Measurements from ENCODE around the gene DLL1. TPM values are rescaled to one million over a fixed set of nuclear protein-coding genes. Genes with fewer than 3 reads are reported as not detected.

The DLL1 gene
- total RNA-seq, 1 experiment from 2014 or later = 2.8 TPM

- Histone ChIP-seq H2AK5ac (ENCODE audit: insufficient read length, low read length) (no peak overlapping the region), H3K9ac (ENCODE audit: extremely low read depth, insufficient read length, low read length) (no peak overlapping the region), H3K9me3 (ENCODE audit: control insufficient read depth, low read depth, low read length) (no peaks in the 10 kb centered on the region), H3K14ac (ENCODE audit: insufficient read depth, low read length) (no peak overlapping the region), H3K18ac (ENCODE audit: insufficient read length, low read depth, low read length) (no peak overlapping the region), H3K27me3 (ENCODE audit: insufficient read depth, low read length) (peaks cover 26% of the 10 kb centered on the region), H2AFZ (ENCODE audit: low read length) (no peak overlapping the region), H2BK15ac (ENCODE audit: low read depth, low read length) (no peak overlapping the region), H4K5ac (ENCODE audit: insufficient read length, low read depth, low read length) (no peak overlapping the region), H4K20me1 (ENCODE audit: control insufficient read depth, insufficient read depth, insufficient read length) (no peaks in the 10 kb centered on the region), H2BK20ac (ENCODE audit: low read depth, low read length, poor library complexity, severe bottlenecking) (no peak overlapping the region), H2BK12ac (ENCODE audit: insufficient read length, low read depth, low read length) (no peak overlapping the region), H3K79me2 (ENCODE audit: insufficient read depth, low read length) (no peaks in the 10 kb centered on the region), H3K4me2 (ENCODE audit: insufficient read depth, insufficient read length, low read length) (no peak overlapping the region), H3K23me2 (ENCODE audit: insufficient read length, low read depth, low read length, poor library complexity, severe bottlenecking) (peaks cover under 1% of the 10 kb centered on the region), H3T11ph (ENCODE audit: low read length) (no peak overlapping the region), H3K23ac (ENCODE audit: insufficient read length, low read depth, low read length) (no peak overlapping the region), H2BK5ac (ENCODE audit: insufficient read length, low read length) (no peak overlapping the region), H4K8ac (replicated peaks; ENCODE audit: insufficient read length, low read depth, low read length) (no peak overlapping the region), H3K4me1 (ENCODE audit: insufficient read depth, low read length) (no peaks in the 10 kb centered on the region; the same call in 1 of the 2 replicates), H3K56ac (ENCODE audit: insufficient read length, low read depth, low read length) (no peak overlapping the region), H4K91ac (ENCODE audit: insufficient read length, low read depth, low read length) (no peak overlapping the region), H2BK120ac (ENCODE audit: low read depth, low read length, poor library complexity, severe bottlenecking) (no peak overlapping the region), H3K4ac (ENCODE audit: low read depth, low read length) (no peak overlapping the region), H3K79me1 (ENCODE audit: insufficient read depth, low read depth, low read length, poor library complexity, severe bottlenecking) (no peaks in the 10 kb centered on the region), H3K27ac (ENCODE audit: insufficient read length, low read depth, low read length) (no peak overlapping the region)
- peaks cover 9 to 34% (median 33%) of the 10 kb centered on the region in 3 experiments for H3K36me3 Mint-ChIP-seq (ENCODE audit: insufficient read depth in 1 of 3, low read depth in 3 of 3)
- H3K4me1 Mint-ChIP-seq = peaks cover 20 to 42% of the 10 kb centered on the region in 2 experiments
- DNase-seq = no peak
- no peak for TF ChIP-seq CTCF (conservative IDR thresholded peaks at IDR 0.05)
- WGBS (ENCODE audit: extremely low coverage, insufficient read length, low lambda C conversion rate) = no CpG with 5 or more reads among the region's 15 CpGs
- no peak overlapping the region for H3K4me3 Mint-ChIP-seq
- peaks cover 0 to 8% of the 10 kb centered on the region in 2 experiments; a peak in 3 of 5 replicates for H3K9me3 Mint-ChIP-seq
- H3K27me3 Mint-ChIP-seq (ENCODE audit: low read depth) = peaks cover 67% of the 10 kb centered on the region
- no peak overlapping the region for H3K27ac Mint-ChIP-seq
Observed at GRCh38 chr6:170284126-170284773, 6.6 kb downstream of the DLL1 start.
